Activated T-cell treated with anti-CD3 and anti-CD28 coated beads, Interleukin-2, amount 50 U/mL, for 48 hours (primary cell): ENCODE data around the gene CHCHD1.
A peak's percentile ranks its signal among the peaks of the same experiment; 100 is the strongest.
"Not testable (repeated sequence)": the region's sequence is repeated elsewhere in the genome, so short reads cannot be mapped to it uniquely, and the experiment has no call there.

Experiments
- DNase-seq, 2 experiments: peaks; one replicate each; pipeline ENCODE4 v3.0.0-alpha.2; 2020

The CHCHD1 gene

GRCh38 chr10:73781879-73782748, at the start of gene CHCHD1:
Gene CHCHD1 (plus strand): TSS chr10:73782048. CDS start chr10:73782076, 28 bp downstream.
- peak; percentile 95 to 96 for DNase-seq

GRCh38 chr10:73732426-73732825, 49.4 kb upstream of the CHCHD1 start:
- DNase-seq: no peak

- no peak for DNase-seq
These were observed 48.8 kb upstream of the CHCHD1 start for GRCh38 chr10:73732931-73733623.

DNA sequence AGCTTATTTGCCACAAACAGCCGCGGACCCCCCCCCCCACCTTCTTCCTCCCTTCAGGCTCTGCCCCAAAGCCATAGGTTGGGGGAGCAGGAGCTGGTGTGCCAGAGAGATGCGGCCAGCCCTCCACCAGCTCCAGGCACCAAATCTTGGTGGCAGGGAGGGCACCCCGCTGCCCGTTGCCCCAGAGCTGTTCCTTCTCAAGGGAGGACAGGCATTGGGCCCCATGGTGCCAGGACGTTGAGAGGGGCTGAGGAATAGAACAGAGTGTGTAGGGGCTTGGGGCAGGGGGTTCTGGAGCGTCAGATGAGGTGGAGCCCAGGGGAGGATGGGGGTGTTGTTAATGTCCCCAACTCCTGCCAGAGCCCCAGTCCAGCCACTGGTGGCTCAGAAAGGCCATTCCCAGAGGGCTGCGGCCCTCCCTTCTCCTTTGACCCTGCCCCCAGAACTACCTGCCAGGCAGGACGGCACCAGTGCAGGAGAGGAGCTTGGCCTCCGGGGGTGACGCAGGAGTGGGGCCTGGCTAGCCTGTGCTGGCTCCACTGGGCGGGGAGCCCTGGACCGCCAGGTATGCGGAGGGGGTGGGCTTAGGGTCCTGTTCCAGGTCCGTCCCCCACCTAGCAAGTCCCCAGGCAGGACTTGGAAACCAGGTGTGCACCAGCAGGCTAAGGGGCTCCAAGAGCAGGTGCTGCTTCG, 47.7 kb upstream of the CHCHD1 start:
- DNase-seq: no peak

GRCh38 chr10:73734796-73735305, 47.0 kb upstream of the CHCHD1 start:
- no peak for DNase-seq

GRCh38 chr10:73740501-73741254, 41.2 kb upstream of the CHCHD1 start:
- not testable (repeated sequence) for DNase-seq

- DNase-seq: no peak
These were observed 39.5 kb upstream of the CHCHD1 start for GRCh38 chr10:73742454-73742734.

DNA sequence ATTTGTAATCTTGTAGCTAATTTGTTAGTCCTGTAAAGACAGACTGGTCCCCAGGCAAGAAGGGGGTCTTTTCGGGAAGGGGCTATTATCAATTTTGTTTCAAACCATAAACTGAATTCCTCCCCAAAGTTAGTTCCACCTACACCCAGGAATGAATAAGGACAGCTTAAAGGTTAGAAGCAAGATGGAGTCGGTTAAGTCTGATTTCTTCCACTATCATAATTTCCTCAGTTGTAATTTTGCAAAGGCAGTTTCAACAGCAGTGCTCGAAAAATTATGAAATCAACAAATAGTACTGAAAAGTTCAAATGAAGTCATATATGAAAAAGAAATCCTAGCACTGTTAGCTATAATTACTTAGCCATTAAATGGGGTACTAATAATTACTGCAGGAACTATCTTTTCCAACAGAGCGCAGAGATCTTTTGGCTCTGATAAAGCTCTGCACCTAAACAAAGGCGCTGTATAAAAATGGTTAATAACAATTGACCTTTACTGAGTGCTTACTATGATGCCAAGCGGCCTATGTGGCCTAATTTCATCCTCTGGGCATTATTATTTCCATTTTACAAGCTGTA, 38.4 kb upstream of the CHCHD1 start:
- DNase-seq: no peak

DNA sequence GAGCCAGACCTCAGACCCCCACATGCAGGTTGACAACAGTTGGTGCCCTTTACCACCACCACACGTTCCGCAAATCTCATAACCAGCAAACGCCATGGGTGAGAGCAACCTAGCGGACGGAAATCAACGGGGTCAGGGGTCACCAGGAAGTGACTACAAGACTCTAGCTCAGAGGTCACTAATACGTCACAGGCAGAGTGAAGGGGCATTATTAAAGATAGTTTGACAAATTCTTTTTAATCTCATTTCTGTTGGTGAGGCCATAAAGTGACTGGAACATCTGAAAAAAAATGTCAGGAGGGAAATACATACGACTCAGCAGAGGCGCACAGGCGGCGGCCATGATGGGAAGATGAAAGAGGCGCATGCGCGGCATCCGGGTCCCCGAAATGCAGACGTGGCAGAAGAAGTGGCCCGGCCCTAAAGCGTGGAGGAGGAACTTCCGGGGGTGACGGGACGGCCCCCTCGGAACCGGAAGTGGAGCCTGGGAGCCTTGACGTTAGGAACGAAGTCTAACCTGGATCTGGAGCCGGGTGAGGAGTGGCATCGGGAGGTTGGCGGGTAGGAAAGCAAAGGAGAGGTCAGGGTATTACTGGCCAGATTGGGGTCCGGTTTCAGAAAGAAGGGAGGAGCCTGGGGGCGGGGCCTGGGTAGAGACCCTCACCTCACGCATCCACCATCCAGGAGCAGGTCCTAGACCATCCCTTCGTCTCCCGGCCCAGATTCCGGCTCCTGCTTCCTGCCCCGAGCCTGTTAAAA, 37.8 kb upstream of the CHCHD1 start, which contains the start of gene SEC24C:
SEC24C (plus strand) TSS at position 468 of the 759 bp plus-strand sequence. CDS start 2,461 bp downstream, outside the sequence.
- peak; percentile 94 to 95 for DNase-seq

DNA sequence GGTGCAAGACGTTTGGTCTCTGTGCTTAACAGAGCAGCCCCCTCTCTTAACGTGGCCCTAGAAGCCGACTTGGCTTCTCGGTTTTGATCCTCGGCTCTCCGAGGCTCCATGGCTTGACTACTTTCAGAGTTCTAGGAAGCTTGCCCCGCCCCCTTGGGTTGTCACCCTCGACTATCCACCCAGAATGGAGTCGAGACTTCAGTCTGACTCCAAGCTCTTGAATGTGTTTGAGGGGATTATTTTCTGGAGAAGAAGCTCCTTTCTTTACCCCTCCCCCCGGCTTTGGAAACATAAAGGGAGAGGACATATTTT, 37.2 kb upstream of the CHCHD1 start:
- peak in 1 of 2 experiments; percentile 80 for DNase-seq

GRCh38 chr10:73746721-73747120, 35.1 kb upstream of the CHCHD1 start:
- no peak for DNase-seq

- no peak for DNase-seq
These were observed 31.0 kb upstream of the CHCHD1 start for GRCh38 chr10:73750819-73751218.

DNA sequence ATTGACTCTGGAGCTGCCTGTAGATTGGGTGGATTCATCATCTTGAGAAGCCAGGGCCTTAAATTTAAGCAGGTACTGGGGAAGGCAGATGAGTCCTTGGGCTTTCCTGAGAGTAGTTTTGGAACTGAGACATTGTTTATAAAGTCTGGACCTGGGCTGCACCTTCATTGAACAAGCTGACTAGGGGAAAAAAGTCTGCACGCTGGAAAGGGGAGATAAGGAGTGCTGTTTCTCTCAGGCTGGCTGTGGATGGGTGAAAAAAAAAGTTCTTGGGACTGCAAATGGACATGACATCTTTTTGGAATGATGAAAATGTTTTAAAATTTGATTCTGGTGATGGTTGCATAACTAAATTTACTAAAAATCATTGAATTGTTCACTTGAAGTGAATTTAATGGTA, 25.7 kb upstream of the CHCHD1 start:
- no peak for DNase-seq

DNA sequence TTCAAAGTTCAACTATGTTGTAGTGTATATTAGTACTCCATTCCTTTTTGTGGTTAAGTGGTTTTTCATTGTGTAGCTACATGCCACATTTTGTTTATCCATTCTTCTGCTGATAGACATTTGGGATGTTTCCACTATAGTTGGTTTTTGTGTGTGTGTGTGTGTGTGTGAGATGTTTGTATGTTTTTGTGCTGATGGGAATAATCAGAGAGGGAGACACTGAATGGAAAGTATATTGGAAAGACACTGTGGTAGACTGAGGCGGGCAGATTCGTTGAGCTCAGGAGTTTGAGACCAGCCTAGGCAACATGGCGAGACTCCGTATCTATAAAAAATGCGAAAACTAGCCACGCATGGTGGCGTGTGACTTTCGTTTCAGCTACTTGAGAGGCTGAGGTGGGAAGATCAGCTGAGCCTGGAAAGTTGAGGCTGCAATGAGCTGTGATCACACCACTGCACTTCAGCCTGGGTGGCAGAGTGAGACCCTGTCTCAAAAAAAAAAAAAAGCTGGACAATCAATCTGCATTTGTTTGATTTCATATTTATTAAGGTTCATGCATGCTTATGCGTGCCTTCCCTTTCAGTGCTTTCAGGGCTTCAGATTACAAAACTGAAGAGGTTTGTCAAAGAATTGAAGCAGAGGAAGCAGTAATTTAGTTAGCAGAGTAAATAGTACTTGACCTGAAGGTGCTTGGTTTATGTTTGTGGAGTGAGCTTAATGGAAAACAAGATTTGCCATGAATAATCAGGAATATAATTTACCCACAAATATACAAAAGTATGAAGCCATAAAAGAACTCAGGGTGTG, 22.9 kb upstream of the CHCHD1 start:
- DNase-seq: no peak

GRCh38 chr10:73759512-73760115, 22.2 kb upstream of the CHCHD1 start:
- DNase-seq: no peak

GRCh38 chr10:73761781-73762180, 20.1 kb upstream of the CHCHD1 start:
- no peak for DNase-seq

- DNase-seq: no peak
These were observed 18.9 kb upstream of the CHCHD1 start for GRCh38 chr10:73762915-73763314.

- no peak for DNase-seq
These were observed 18.5 kb upstream of the CHCHD1 start for GRCh38 chr10:73763343-73763742.

GRCh38 chr10:73765066-73765465, 16.8 kb upstream of the CHCHD1 start:
- no peak for DNase-seq

DNA sequence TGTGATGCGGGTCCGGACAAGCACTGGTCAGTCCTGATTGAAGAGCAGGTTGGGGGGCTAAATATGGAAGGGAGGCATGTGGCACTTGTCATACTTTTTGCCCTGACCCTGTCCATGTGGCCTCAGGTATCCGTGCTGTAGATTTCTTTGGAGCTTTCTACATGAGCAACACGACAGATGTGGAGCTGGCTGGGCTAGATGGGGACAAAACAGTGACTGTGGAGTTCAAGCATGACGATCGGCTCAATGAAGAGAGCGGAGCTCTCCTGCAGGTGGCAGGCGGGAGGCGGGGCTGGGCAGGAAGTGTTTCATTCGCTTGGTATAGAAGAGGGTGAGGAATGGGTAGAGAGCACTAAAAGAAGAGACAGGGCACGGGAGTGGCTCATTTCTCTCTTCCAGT, 13.0 kb upstream of the CHCHD1 start:
- peak; percentile 49 to 67 for DNase-seq
